ENCODE data around the gene SLC2A4.

DNA sequence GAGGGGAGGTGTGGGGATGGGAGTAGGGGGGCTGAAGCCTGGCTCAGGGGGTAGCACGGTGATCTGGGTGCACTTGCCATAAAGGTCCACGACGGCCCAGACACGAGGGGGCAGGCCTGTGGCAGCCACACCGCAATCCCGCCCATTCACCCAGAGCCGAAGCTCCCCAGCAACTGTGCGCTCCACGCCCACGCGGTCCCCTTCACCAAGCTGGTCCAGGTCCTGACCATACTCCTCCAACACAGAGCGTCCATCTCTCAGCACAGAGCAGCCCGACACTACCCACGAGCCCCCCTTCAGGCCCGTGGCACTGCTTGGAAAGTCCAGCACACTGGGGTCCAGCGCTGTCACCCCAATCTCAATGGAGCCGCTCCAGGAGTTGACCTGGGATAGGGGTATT, 46.0 kb downstream of the SLC2A4 start:
- TF ChIP-seq, protein P1, sequence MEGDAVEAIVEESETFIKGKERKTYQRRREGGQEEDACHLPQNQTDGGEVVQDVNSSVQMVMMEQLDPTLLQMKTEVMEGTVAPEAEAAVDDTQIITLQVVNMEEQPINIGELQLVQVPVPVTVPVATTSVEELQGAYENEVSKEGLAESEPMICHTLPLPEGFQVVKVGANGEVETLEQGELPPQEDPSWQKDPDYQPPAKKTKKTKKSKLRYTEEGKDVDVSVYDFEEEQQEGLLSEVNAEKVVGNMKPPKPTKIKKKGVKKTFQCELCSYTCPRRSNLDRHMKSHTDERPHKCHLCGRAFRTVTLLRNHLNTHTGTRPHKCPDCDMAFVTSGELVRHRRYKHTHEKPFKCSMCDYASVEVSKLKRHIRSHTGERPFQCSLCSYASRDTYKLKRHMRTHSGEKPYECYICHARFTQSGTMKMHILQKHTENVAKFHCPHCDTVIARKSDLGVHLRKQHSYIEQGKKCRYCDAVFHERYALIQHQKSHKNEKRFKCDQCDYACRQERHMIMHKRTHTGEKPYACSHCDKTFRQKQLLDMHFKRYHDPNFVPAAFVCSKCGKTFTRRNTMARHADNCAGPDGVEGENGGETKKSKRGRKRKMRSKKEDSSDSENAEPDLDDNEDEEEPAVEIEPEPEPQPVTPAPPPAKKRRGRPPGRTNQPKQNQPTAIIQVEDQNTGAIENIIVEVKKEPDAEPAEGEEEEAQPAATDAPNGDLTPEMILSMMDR (IDR thresholded peaks at IDR 0.05) = no peak
- no peak for TF ChIP-seq POLR2A (IDR thresholded peaks at IDR 0.05)
